GM21447 (cell line): ENCODE data around the gene ANKRD18A.
"Not testable (repeated sequence)": the region's sequence is repeated elsewhere in the genome, so short reads cannot be mapped to it uniquely, and the experiment has no call there.

Experiments
- ATAC-seq: cut with Tn5 transposase; IDR thresholded peaks from one replicate; pipeline ENCODE4 v1.9.1; 2021; ENCODE audit not compliant: unreplicated experiment

Gene ANKRD18A

GRCh38 chr9:38546497-38547163, 73.8 kb downstream of the ANKRD18A start:
- not testable (repeated sequence) for ATAC-seq

GRCh38 chr9:38540535-38540934, 79.9 kb downstream of the ANKRD18A start:
- not testable (repeated sequence) for ATAC-seq

- no peak for ATAC-seq
Observed at GRCh38 chr9:38529317-38529716, 91.1 kb downstream of the ANKRD18A start.

- no peak for ATAC-seq
Observed at GRCh38 chr9:38527503-38527902, 92.9 kb downstream of the ANKRD18A start.

GRCh38 chr9:38526591-38526990, 93.8 kb downstream of the ANKRD18A start:
- ATAC-seq: no peak

- ATAC-seq: no peak
Observed at GRCh38 chr9:38523121-38523520, 97.3 kb downstream of the ANKRD18A start.

GRCh38 chr9:38521762-38522161, 98.6 kb downstream of the ANKRD18A start:
- ATAC-seq: no peak
